ENCODE results near the gene ZDHHC13. TPM values are rescaled to one million over a fixed set of nuclear protein-coding genes. Genes with fewer than 3 reads are reported as not detected.

Gene ZDHHC13
- total and polyA plus RNA-seq, 2 of the 8 experiments (the other 6 are each of a cell fraction or from before 2014, with no cell fraction given): 22.4 to 24.1 TPM

- H2AK5ac ChIP-seq (ENCODE audit: low read depth, low read length): no peak overlapping the region
- no peak overlapping the region for H4K91ac ChIP-seq (replicated peaks; ENCODE audit: insufficient read length, low read length)
- ChIA-PET CTCF (ENCODE audit: partially characterized antibody) (interaction anchor here (0.6 to 1.2 kb wide), 2 partner anchors 131 to 1531 kb away, joined by 3 read pairs; no protein-coding TSS in a partner anchor), POLR2A (ENCODE audit: partially characterized antibody) (interaction anchor here (1.2 kb wide), 1 partner anchor 9 kb away, joined by 3 read pairs; no protein-coding TSS in a partner anchor)
- FAIRE-seq (no peak), DNase-seq (ENCODE audit: low read depth in 1 of 2, low spot score in 2 of 2) (no peak)
- H3K4ac ChIP-seq (replicated peaks; ENCODE audit: insufficient read length, low read depth, low read length): no peak overlapping the region
- H3K27me3 ChIP-seq (replicated peaks in 1 of 4; ENCODE audit: control insufficient read depth in 3 of 4, extremely low read depth in 1 of 4, insufficient read depth in 3 of 4, low read length in 3 of 4): no peaks in the 10 kb centered on the region
- H3K23ac ChIP-seq (ENCODE audit: insufficient read length): no peak overlapping the region
- H2AFZ ChIP-seq (ENCODE audit: low read length): no peak overlapping the region
- H3K4me1 ChIP-seq (replicated peaks in 1 of 4; ENCODE audit: control insufficient read depth in 3 of 4, insufficient read depth in 4 of 4, low read length in 3 of 4): peaks cover 0 to 5% (median 2%) of the 10 kb centered on the region in 4 experiments; a peak in 3 of 7 replicates
- WGBS, 2 experiments (ENCODE audit: extremely low coverage in 1 of 2, insufficient coverage in 1 of 2, insufficient read length in 1 of 2, insufficient replicate concordance in 2 of 2, low coverage in 1 of 2, low lambda C conversion rate in 2 of 2, missing lambda C conversion rate in 1 of 2): 93% methylated on average over 2 of the region's 2 CpGs; no CpG with 5 or more reads in 1 of the 2 experiments
- H3K18ac ChIP-seq (ENCODE audit: extremely low read depth, low read length): no peak overlapping the region
- H4K5ac ChIP-seq (ENCODE audit: insufficient read length, low read depth, low read length): no peak overlapping the region
- no peak overlapping the region for H4K8ac ChIP-seq (ENCODE audit: extremely low read depth, insufficient read depth, low read length)
- no peak overlapping the region for H3K4me3 ChIP-seq (ENCODE audit: extremely low read depth in 1 of 4, insufficient read depth in 2 of 4, low read depth in 3 of 4, low read length in 4 of 4)
- no peaks in the 10 kb centered on the region for H3K79me1 ChIP-seq (ENCODE audit: low read depth, low read length)
- H2BK120ac ChIP-seq (replicated peaks; ENCODE audit: low read depth, low read length): no peak overlapping the region
- H2BK12ac ChIP-seq (ENCODE audit: low read depth, low read length): no peak overlapping the region
- no peak overlapping the region for H3K56ac ChIP-seq (replicated peaks; ENCODE audit: insufficient read length, low read depth, low read length)
- H3K9ac ChIP-seq (replicated peaks in 1 of 4; ENCODE audit: extremely low read depth in 1 of 4, low read depth in 3 of 4, low read length in 3 of 4): no peak overlapping the region
- H3K36me3 ChIP-seq (ENCODE audit: control insufficient read depth in 2 of 4, insufficient read depth in 4 of 4, low read length in 3 of 4): no peaks in the 10 kb centered on the region
- H3K14ac ChIP-seq (ENCODE audit: insufficient read length): no peak overlapping the region
- H4K20me1 ChIP-seq (replicated peaks in 1 of 2; ENCODE audit: control insufficient read depth in 1 of 2, insufficient read depth in 2 of 2, low read length in 2 of 2): no peaks in the 10 kb centered on the region
- H3K4me2 ChIP-seq (ENCODE audit: insufficient read depth in 1 of 2, low read depth in 2 of 2, low read length in 2 of 2): no peak overlapping the region
- H2BK15ac ChIP-seq (ENCODE audit: low read length): no peak overlapping the region
- no peak overlapping the region for H3K27ac ChIP-seq (ENCODE audit: low read depth, low read length)
- H3K23me2 ChIP-seq (ENCODE audit: low read depth, low read length): 0 out of 2 replicates have a peak, but pooled peaks cover 3% of the 10 kb centered on the region
- H2BK5ac ChIP-seq (ENCODE audit: low read depth, low read length): no peak overlapping the region
- H2BK20ac ChIP-seq (ENCODE audit: low read length): no peak overlapping the region
- no peaks in the 10 kb centered on the region for H3K79me2 ChIP-seq (ENCODE audit: control insufficient read depth in 1 of 2, insufficient read depth in 2 of 2, low read length in 2 of 2)
- no peaks in the 10 kb centered on the region for H3K9me3 ChIP-seq (ENCODE audit: insufficient read depth in 2 of 2, low read depth in 1 of 2, low read length in 1 of 2)
These were observed 91.2 kb downstream of the ZDHHC13 start for GRCh38 chr11:19208181-19208580.
